GM12865 (cell line): ENCODE data around the gene GLIS2.

Experiments
- DNase-seq: peaks from one replicate; pipeline ENCODE4 v3.0.0; 2010; ENCODE audit warnings: low read depth
- H3K4me3 ChIP-seq: 2 replicates; pipeline ENCODE4 v1.5.1; 2011; ENCODE audit warnings: mild to moderate bottlenecking, low read depth, low read length, control low read depth
- CTCF ChIP-seq: IDR thresholded peaks from 2 replicates; pipeline ENCODE4 v1.5.1; 2011; ENCODE audit warnings: low read length, control low read depth, low read depth, inconsistent platforms; ENCODE audit not compliant: insufficient read depth; ENCODE audit errors: missing control alignments

GLIS2 gene

GRCh38 chr16:4373356-4373908 is 57.6 kb downstream of the GLIS2 start:
- TF ChIP-seq CTCF: no peak
- DNase-seq: no peak
- no peak overlapping the region for H3K4me3 ChIP-seq

- no peak overlapping the region for H3K4me3 ChIP-seq
- no peak for DNase-seq
- no peak for TF ChIP-seq CTCF
These were observed 58.3 kb downstream of the GLIS2 start for GRCh38 chr16:4373909-4374742.

- H3K4me3 ChIP-seq: no peak overlapping the region
- DNase-seq: no peak
- TF ChIP-seq CTCF: no peak
These were observed 59.9 kb downstream of the GLIS2 start for GRCh38 chr16:4375717-4376116.

GRCh38 chr16:4376126-4376892 is 60.4 kb downstream of the GLIS2 start:
- H3K4me3 ChIP-seq: no peak overlapping the region
- TF ChIP-seq CTCF: no peak
- DNase-seq: no peak

GRCh38 chr16:4376893-4377572 is 61.2 kb downstream of the GLIS2 start:
- DNase-seq: no peak
- no peak overlapping the region for H3K4me3 ChIP-seq
- no peak for TF ChIP-seq CTCF

- no peak overlapping the region for H3K4me3 ChIP-seq
- no peak for TF ChIP-seq CTCF
- DNase-seq: no peak
These were observed 61.8 kb downstream of the GLIS2 start for GRCh38 chr16:4377573-4378154.
